Endodermal cell (in vitro differentiated cells): ENCODE measurements around the gene USP24. TPM values are rescaled to one million over a fixed set of nuclear protein-coding genes. Genes with fewer than 3 reads are reported as not detected.
A peak's percentile ranks its signal among the peaks of the same experiment; 100 is the strongest.

Source experiments
- DNase-seq: peaks from one replicate; pipeline ENCODE4 v3.0.0-alpha.2; 2017
- H3K27ac ChIP-seq: 2 replicates; pipeline ENCODE4 v1.5.1; 2013; ENCODE audit warnings: mild to moderate bottlenecking, low read depth, low read length, moderate library complexity
- H3K27me3 ChIP-seq: 2 replicates; pipeline ENCODE4 v1.6.1; 2013; ENCODE audit warnings: mild to moderate bottlenecking, low read length, moderate library complexity; ENCODE audit not compliant: insufficient read depth, control insufficient read depth, poor library complexity, severe bottlenecking
- H3K36me3 ChIP-seq: 2 replicates; pipeline ENCODE4 v1.7.0; 2013; ENCODE audit warnings: mild to moderate bottlenecking, low read length, moderate library complexity; ENCODE audit not compliant: control insufficient read depth, insufficient read depth
- H3K4me1 ChIP-seq: one replicate; pipeline ENCODE4 v1.7.0; 2013; ENCODE audit warnings: low read length; ENCODE audit not compliant: control insufficient read depth, insufficient read depth
- H3K4me3 ChIP-seq: 2 replicates; pipeline ENCODE4 v1.5.1; 2013; ENCODE audit warnings: mild to moderate bottlenecking, low read length, moderate library complexity
- H3K9ac ChIP-seq: 2 replicates; pipeline ENCODE4 v1.6.1; 2013; ENCODE audit warnings: mild to moderate bottlenecking, low read length, moderate library complexity; ENCODE audit not compliant: poor library complexity, severe bottlenecking; ENCODE audit errors: extremely low read depth
- H3K9me3 ChIP-seq: 2 replicates; pipeline ENCODE4 v1.6.1; 2013; ENCODE audit warnings: mild to moderate bottlenecking, low read length, moderate library complexity; ENCODE audit not compliant: control insufficient read depth
- H3K27ac Mint-ChIP-seq: 2 replicates; pipeline ENCODE4 v1.8.0; 2020; ENCODE audit warnings: mixed read lengths
- H3K27me3 Mint-ChIP-seq: 2 replicates; pipeline ENCODE4 v1.8.0; 2021; ENCODE audit warnings: mild to moderate bottlenecking, mixed read lengths; ENCODE audit not compliant: insufficient read depth
- H3K36me3 Mint-ChIP-seq: 2 replicates; pipeline ENCODE4 v1.8.0; 2020; ENCODE audit warnings: low read depth, mixed read lengths
- H3K4me1 Mint-ChIP-seq: 2 replicates; pipeline ENCODE4 v1.8.0; 2020; ENCODE audit warnings: mixed read lengths
- H3K4me3 Mint-ChIP-seq: 2 replicates; pipeline ENCODE4 v1.8.0; 2020; ENCODE audit warnings: mild to moderate bottlenecking, moderate library complexity, mixed read lengths
- H3K9me3 Mint-ChIP-seq: 2 replicates; pipeline ENCODE4 v1.8.0; 2020; ENCODE audit warnings: mild to moderate bottlenecking, mixed read lengths
- CTCF ChIP-seq: fragments of 200-600 bp; sonication (generic); conservative IDR thresholded peaks from 2 replicates; pipeline ENCODE4 v1.5.0; 2021; ENCODE audit warnings: antibody characterized with exemption, mild to moderate bottlenecking
- WGBS, 2 experiments: methylation state at CpG; one replicate each; pipeline versions ENCODE4 v1.1.5 to v1.1.7; 2013; ENCODE audit warnings: missing lambda C conversion rate in 2 of 2, mixed read lengths in 1 of 2; ENCODE audit not compliant: insufficient coverage in 1 of 2, insufficient read length in 1 of 2; 5-methylcytosine and 5-hydroxymethylcytosine counted together
- total RNA-seq, 2 donors: library from RNA; stranded (reverse); fragmentation: NEBNext Ultra II Directional in 1 of 2; extraction: Animal tissue kit (Norgen Biotek cat#: 25700) in 1 of 2; gene quantifications; 2 replicates in 1 of 2; 3 replicates in 1 of 2; pipeline ENCODE4 v1.2.1, GENCODE V29; 2021

USP24 gene
- total RNA-seq, 2 donors from 2014 or later: 68.2 to 71.5 TPM

GRCh38 chr1:55040083-55040932 is 174.9 kb downstream of the USP24 start:
- peaks cover 17% of the 10 kb centered on the region for H3K4me1 ChIP-seq
- WGBS, 2 experiments: 60 to 65% methylated on average over 32 to 49 of the region's 49 CpGs
- peak; percentile 68 for DNase-seq
- H3K27ac ChIP-seq: no peak overlapping the region
- peaks cover 40% of the 10 kb centered on the region for H3K27me3 ChIP-seq
- H3K27ac Mint-ChIP-seq: no peak overlapping the region
- H3K4me3 ChIP-seq: peak overlapping the region; percentile 72
- H3K36me3 Mint-ChIP-seq: peaks cover 29% of the 10 kb centered on the region
- H3K4me3 Mint-ChIP-seq: peak overlapping the region; percentile 77
- no peak for TF ChIP-seq CTCF
- no peak overlapping the region for H3K9ac ChIP-seq
- peaks cover 49% of the 10 kb centered on the region for H3K27me3 Mint-ChIP-seq
- no peaks in the 10 kb centered on the region for H3K9me3 ChIP-seq
- H3K36me3 ChIP-seq: no peaks in the 10 kb centered on the region
- peaks cover 51% of the 10 kb centered on the region for H3K4me1 Mint-ChIP-seq
- H3K9me3 Mint-ChIP-seq: no peaks in the 10 kb centered on the region

GRCh38 chr1:55039342-55040082 is 175.7 kb downstream of the USP24 start, which contains the start of gene PCSK9:
PCSK9 (plus strand) TSS chr1:55039548; CDS start chr1:55039838, 290 bp downstream.
- Histone ChIP-seq H3K27ac (no peak within 1 kb of the TSS), H3K9ac (no peak within 1 kb of the TSS), H3K4me3 (peak within 1 kb of the TSS; percentile 72), H3K9me3 (no peaks in the 10 kb centered on the region), H3K27me3 (peaks cover 40% of the 10 kb centered on the region), H3K36me3 (no peaks in the 10 kb centered on the region), H3K4me1 (peaks cover 17% of the 10 kb centered on the region)
- Mint-ChIP-seq H3K27me3 (peaks cover 49% of the 10 kb centered on the region), H3K9me3 (no peaks in the 10 kb centered on the region), H3K36me3 (peaks cover 22% of the 10 kb centered on the region), H3K4me3 (peak within 1 kb of the TSS; percentile 77), H3K4me1 (peaks cover 51% of the 10 kb centered on the region), H3K27ac (peak within 1 kb of the TSS; percentile 90)
- WGBS, 2 experiments: 23 to 37% methylated on average over 48 to 67 of the region's 67 CpGs
- TF ChIP-seq CTCF: no peak
- peak; percentile 90 for DNase-seq

GRCh38 chr1:55038974-55039341 is 176.2 kb downstream of the USP24 start:
- Mint-ChIP-seq H3K9me3 (no peaks in the 10 kb centered on the region), H3K4me3 (peak overlapping the region; percentile 77), H3K27ac (peak overlapping the region; percentile 90), H3K27me3 (peaks cover 49% of the 10 kb centered on the region), H3K4me1 (peaks cover 51% of the 10 kb centered on the region), H3K36me3 (peaks cover 17% of the 10 kb centered on the region)
- 58 to 64% methylated on average over 6 to 9 of the region's 9 CpGs for WGBS, 2 experiments
- peaks cover 40% of the 10 kb centered on the region for H3K27me3 ChIP-seq
- peaks cover 17% of the 10 kb centered on the region for H3K4me1 ChIP-seq
- no peak overlapping the region for H3K27ac ChIP-seq
- no peaks in the 10 kb centered on the region for H3K9me3 ChIP-seq
- TF ChIP-seq CTCF: no peak
- DNase-seq: no peak
- no peak overlapping the region for H3K9ac ChIP-seq
- H3K36me3 ChIP-seq: no peaks in the 10 kb centered on the region
- peak overlapping the region; percentile 72 for H3K4me3 ChIP-seq
